Measurements from ENCODE around the gene NCK2. TPM values are rescaled to one million over a fixed set of nuclear protein-coding genes. Genes with fewer than 3 reads are reported as not detected.

NCK2 gene
- total and polyA plus RNA-seq, 10 of the 15 experiments (the other 5 are each of a cell fraction or from before 2014, with no cell fraction given), result 1.2 to 30.9 (median 14.1) TPM

DNA sequence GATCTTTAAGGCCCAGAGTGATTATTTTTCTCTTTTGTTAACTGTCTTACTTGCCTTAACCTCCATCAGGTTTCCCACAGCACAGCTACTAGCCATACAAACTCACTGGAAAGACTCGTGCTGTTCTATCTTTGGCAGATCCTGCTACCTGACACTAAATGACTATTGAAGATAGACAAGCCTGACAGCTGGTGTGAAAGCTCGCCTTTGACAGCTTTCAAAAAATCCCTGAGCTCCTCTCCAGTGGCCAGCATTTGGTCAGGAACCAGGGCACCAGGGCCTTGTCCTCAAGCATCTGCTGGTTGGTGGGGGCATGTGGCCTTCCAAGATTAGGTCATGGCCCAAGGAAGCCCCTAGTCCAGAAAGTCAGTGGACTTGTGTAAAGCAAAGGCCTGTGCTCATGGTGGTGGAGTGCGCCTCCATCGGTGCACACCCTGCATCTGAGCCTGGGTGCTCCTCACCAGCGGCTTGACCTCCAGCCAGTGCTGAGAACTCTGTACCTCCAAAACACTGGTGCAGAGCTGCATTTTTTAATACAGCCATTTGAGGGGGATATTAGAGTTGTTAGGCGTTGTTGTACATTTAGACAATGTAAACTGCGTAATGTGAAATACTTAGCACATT, 158.5 kb downstream of the NCK2 start:
- no peak overlapping the region for H3K9ac ChIP-seq (ENCODE audit: control insufficient read depth, insufficient read depth, low read length)
- no peak overlapping the region for H3K4me2 ChIP-seq (ENCODE audit: control insufficient read depth, insufficient read depth)
- peaks cover 4% of the 10 kb centered on the region; the same call in 1 of the 2 replicates for H3K4me1 ChIP-seq (ENCODE audit: control insufficient read depth, insufficient read depth, low read length)
- H3K27me3 ChIP-seq (replicated peaks in 1 of 2; ENCODE audit: control insufficient read depth in 2 of 2, insufficient read depth in 2 of 2, low read length in 1 of 2), result no peaks in the 10 kb centered on the region
- ChIA-PET CTCF (interaction anchor here (1.0 to 1.2 kb wide), 2 partner anchors 18 to 114 kb away, joined by 3 read pairs; no protein-coding TSS in a partner anchor), POLR2A (no interaction called here), RAD21 (ENCODE audit: unreplicated experiment) (no interaction called here), SMC1A (ENCODE audit: uncharacterized antibody, unreplicated experiment) (interaction anchor here (0.6 to 0.9 kb wide), 3 partner anchors 18 to 133 kb away, joined by 3 read pairs; no protein-coding TSS in a partner anchor)
- no peaks in the 10 kb centered on the region for H3K79me2 ChIP-seq (ENCODE audit: control insufficient read depth, insufficient read depth, low read length)
- no peaks in the 10 kb centered on the region for H3K36me3 ChIP-seq (ENCODE audit: control insufficient read depth in 2 of 2, insufficient read depth in 2 of 2, low read length in 1 of 2)
- DNase-seq (ENCODE audit: low read depth, low spot score), result no peak
- intact Hi-C loops (cut with micrococcal nuclease; ENCODE audit: unreplicated experiment), result no loop called here
- BruUV-seq (replicated peaks), result no TSS peak
- FAIRE-seq, result no peak
- no peak overlapping the region for H3K4me3 ChIP-seq
- no peak overlapping the region for H2AFZ ChIP-seq (ENCODE audit: control insufficient read depth, low read depth, low read length)
- H3K27ac ChIP-seq (ENCODE audit: control insufficient read depth, insufficient read depth), result no peak overlapping the region
- TF ChIP-seq TARDBP (IDR thresholded peaks at IDR 0.05; ENCODE audit: borderline replicate concordance) (no peak), SREBF1 (IDR thresholded peaks at IDR 0.05; ENCODE audit: low read length) (no peak)
- no peaks in the 10 kb centered on the region for H4K20me1 ChIP-seq (ENCODE audit: control insufficient read depth, insufficient read depth)
- ATAC-seq, result no peak
- 95% methylated on average over 7 of the region's 7 CpGs for WGBS (ENCODE audit: insufficient coverage, insufficient replicate concordance, low lambda C conversion rate, missing lambda C conversion rate)
- no peaks in the 10 kb centered on the region; the same call in 1 of the 3 replicates for H3K9me3 ChIP-seq (replicated peaks; ENCODE audit: control insufficient read depth, insufficient read depth, low read length)
- in situ Hi-C loops (cut with MboI), result no loop called here

- H2AFZ ChIP-seq (ENCODE audit: control insufficient read depth, low read depth, low read length), result no peak overlapping the region
- H3K4me2 ChIP-seq (ENCODE audit: control insufficient read depth, insufficient read depth), result peak overlapping the region; percentile 26; the same call in 1 of the 2 replicates
- ChIA-PET CTCF (no interaction called here), RAD21 (ENCODE audit: unreplicated experiment) (no interaction called here), SMC1A (ENCODE audit: uncharacterized antibody, unreplicated experiment) (no interaction called here), POLR2A (no interaction called here)
- intact Hi-C loops (cut with micrococcal nuclease; ENCODE audit: unreplicated experiment), result no loop called here
- FAIRE-seq (peak; percentile 83), DNase-seq (ENCODE audit: low read depth, low spot score) (peak; percentile 35), ATAC-seq (peak; percentile 96)
- no peak overlapping the region for H3K9ac ChIP-seq (ENCODE audit: control insufficient read depth, insufficient read depth, low read length)
- no peak overlapping the region for H3K4me3 ChIP-seq
- in situ Hi-C loops (cut with MboI), result no loop called here
- H3K27me3 ChIP-seq (replicated peaks in 1 of 2; ENCODE audit: control insufficient read depth in 2 of 2, insufficient read depth in 2 of 2, low read length in 1 of 2), result no peaks in the 10 kb centered on the region
- H3K27ac ChIP-seq (ENCODE audit: control insufficient read depth, insufficient read depth), result no peak overlapping the region
- no peaks in the 10 kb centered on the region; the same call in 1 of the 3 replicates for H3K9me3 ChIP-seq (replicated peaks; ENCODE audit: control insufficient read depth, insufficient read depth, low read length)
- no peaks in the 10 kb centered on the region for H3K36me3 ChIP-seq (ENCODE audit: control insufficient read depth in 2 of 2, insufficient read depth in 2 of 2, low read length in 1 of 2)
- BruUV-seq (replicated peaks), result no TSS peak
- no peaks in the 10 kb centered on the region for H4K20me1 ChIP-seq (ENCODE audit: control insufficient read depth, insufficient read depth)
- H3K79me2 ChIP-seq (ENCODE audit: control insufficient read depth, insufficient read depth, low read length), result no peaks in the 10 kb centered on the region
- H3K4me1 ChIP-seq (ENCODE audit: control insufficient read depth, insufficient read depth, low read length), result peaks cover 4% of the 10 kb centered on the region; the same call in 1 of the 2 replicates
- 0% methylated on average over 2 of the region's 2 CpGs for WGBS (ENCODE audit: insufficient coverage, insufficient replicate concordance, low lambda C conversion rate, missing lambda C conversion rate)
- TF ChIP-seq HCFC1 (IDR thresholded peaks at IDR 0.05; ENCODE audit: low read length) (no peak), MTA2 (IDR thresholded peaks at IDR 0.05; ENCODE audit: low read depth) (peak; percentile 58; the same call in 1 of the 2 replicates), FOXM1 (IDR thresholded peaks at IDR 0.05; ENCODE audit: low read depth, low read length) (0 out of 2 replicates have a peak, but pooled peaks have one; percentile 22), JUNB (IDR thresholded peaks at IDR 0.05) (peak; percentile 85)
- TF ChIP-seq, protein P1, sequence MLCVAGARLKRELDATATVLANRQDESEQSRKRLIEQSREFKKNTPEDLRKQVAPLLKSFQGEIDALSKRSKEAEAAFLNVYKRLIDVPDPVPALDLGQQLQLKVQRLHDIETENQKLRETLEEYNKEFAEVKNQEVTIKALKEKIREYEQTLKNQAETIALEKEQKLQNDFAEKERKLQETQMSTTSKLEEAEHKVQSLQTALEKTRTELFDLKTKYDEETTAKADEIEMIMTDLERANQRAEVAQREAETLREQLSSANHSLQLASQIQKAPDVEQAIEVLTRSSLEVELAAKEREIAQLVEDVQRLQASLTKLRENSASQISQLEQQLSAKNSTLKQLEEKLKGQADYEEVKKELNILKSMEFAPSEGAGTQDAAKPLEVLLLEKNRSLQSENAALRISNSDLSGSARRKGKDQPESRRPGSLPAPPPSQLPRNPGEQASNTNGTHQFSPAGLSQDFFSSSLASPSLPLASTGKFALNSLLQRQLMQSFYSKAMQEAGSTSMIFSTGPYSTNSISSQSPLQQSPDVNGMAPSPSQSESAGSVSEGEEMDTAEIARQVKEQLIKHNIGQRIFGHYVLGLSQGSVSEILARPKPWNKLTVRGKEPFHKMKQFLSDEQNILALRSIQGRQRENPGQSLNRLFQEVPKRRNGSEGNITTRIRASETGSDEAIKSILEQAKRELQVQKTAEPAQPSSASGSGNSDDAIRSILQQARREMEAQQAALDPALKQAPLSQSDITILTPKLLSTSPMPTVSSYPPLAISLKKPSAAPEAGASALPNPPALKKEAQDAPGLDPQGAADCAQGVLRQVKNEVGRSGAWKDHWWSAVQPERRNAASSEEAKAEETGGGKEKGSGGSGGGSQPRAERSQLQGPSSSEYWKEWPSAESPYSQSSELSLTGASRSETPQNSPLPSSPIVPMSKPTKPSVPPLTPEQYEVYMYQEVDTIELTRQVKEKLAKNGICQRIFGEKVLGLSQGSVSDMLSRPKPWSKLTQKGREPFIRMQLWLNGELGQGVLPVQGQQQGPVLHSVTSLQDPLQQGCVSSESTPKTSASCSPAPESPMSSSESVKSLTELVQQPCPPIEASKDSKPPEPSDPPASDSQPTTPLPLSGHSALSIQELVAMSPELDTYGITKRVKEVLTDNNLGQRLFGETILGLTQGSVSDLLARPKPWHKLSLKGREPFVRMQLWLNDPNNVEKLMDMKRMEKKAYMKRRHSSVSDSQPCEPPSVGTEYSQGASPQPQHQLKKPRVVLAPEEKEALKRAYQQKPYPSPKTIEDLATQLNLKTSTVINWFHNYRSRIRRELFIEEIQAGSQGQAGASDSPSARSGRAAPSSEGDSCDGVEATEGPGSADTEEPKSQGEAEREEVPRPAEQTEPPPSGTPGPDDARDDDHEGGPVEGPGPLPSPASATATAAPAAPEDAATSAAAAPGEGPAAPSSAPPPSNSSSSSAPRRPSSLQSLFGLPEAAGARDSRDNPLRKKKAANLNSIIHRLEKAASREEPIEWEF (IDR thresholded peaks at IDR 0.05; ENCODE audit: insufficient replicate concordance, low read depth, low read length), result no peak
- TF ChIP-seq, protein P2, sequence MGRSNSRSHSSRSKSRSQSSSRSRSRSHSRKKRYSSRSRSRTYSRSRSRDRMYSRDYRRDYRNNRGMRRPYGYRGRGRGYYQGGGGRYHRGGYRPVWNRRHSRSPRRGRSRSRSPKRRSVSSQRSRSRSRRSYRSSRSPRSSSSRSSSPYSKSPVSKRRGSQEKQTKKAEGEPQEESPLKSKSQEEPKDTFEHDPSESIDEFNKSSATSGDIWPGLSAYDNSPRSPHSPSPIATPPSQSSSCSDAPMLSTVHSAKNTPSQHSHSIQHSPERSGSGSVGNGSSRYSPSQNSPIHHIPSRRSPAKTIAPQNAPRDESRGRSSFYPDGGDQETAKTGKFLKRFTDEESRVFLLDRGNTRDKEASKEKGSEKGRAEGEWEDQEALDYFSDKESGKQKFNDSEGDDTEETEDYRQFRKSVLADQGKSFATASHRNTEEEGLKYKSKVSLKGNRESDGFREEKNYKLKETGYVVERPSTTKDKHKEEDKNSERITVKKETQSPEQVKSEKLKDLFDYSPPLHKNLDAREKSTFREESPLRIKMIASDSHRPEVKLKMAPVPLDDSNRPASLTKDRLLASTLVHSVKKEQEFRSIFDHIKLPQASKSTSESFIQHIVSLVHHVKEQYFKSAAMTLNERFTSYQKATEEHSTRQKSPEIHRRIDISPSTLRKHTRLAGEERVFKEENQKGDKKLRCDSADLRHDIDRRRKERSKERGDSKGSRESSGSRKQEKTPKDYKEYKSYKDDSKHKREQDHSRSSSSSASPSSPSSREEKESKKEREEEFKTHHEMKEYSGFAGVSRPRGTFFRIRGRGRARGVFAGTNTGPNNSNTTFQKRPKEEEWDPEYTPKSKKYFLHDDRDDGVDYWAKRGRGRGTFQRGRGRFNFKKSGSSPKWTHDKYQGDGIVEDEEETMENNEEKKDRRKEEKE (IDR thresholded peaks at IDR 0.05), result no peak
These were observed 160.2 kb downstream of the NCK2 start for GRCh38 chr2:105904938-105905337.

Data from GM12878 (cell line).